Activated CD4-positive, alpha-beta T cell treated with anti-CD3 and anti-CD28 coated beads, Interleukin-2, amount 10 ng/mL, durations not matched to agents 7 days and 5 days (primary cell): ENCODE measurements around the gene KCNH2. TPM values are rescaled to one million over a fixed set of nuclear protein-coding genes. Genes with fewer than 3 reads are reported as not detected.

ENCODE experiments used
- CTCF ChIA-PET: fragments of 350-600 bp; sonication (Branson Sonifier 250); formaldehyde crosslinking; loops from one replicate; lab custom pipeline; 2021; ENCODE audit warnings: antibody characterized with exemption; lab: Charles Lee
- POLR2A ChIA-PET: fragments of 350-600 bp; sonication (Branson Sonifier 250); formaldehyde crosslinking; loops from one replicate; lab custom pipeline; 2021; ENCODE audit warnings: antibody characterized with exemption; lab: Charles Lee
- DNase-seq: peaks from one replicate; pipeline ENCODE4 v3.0.0-alpha.2; 2020
- H3K27ac Mint-ChIP-seq: one replicate; pipeline ENCODE4 v1.8.0; 2021; ENCODE audit warnings: mild to moderate bottlenecking, moderate library complexity, mixed read lengths
- H3K27me3 Mint-ChIP-seq: one replicate; pipeline ENCODE4 v1.8.0; 2021; ENCODE audit warnings: mixed read lengths
- H3K36me3 Mint-ChIP-seq: one replicate; pipeline ENCODE4 v1.8.0; 2021; ENCODE audit warnings: low read depth, mixed read lengths
- H3K4me1 Mint-ChIP-seq: one replicate; pipeline ENCODE4 v1.8.0; 2021; ENCODE audit warnings: mixed read lengths
- H3K4me3 Mint-ChIP-seq: one replicate; pipeline ENCODE4 v1.8.0; 2021; ENCODE audit warnings: mild to moderate bottlenecking, moderate library complexity, mixed read lengths
- H3K9me3 Mint-ChIP-seq: one replicate; pipeline ENCODE4 v1.8.0; 2021; ENCODE audit warnings: mixed read lengths
- total RNA-seq, 2 experiments: library from RNA; stranded (reverse); gene quantifications; one replicate each; pipeline ENCODE4 v1.2.3, GENCODE V29; 2021

KCNH2 gene
- total RNA-seq, 2 experiments from 2014 or later: 0.27 to 0.30 TPM

GRCh38 chr7:150935149-150935548 is 43.0 kb downstream of the KCNH2 start:
- no peak for DNase-seq
- H3K27ac Mint-ChIP-seq: no peak overlapping the region
- POLR2A ChIA-PET: no interaction called here
- peaks cover 28% of the 10 kb centered on the region for H3K4me1 Mint-ChIP-seq
- H3K9me3 Mint-ChIP-seq: no peaks in the 10 kb centered on the region
- H3K4me3 Mint-ChIP-seq: no peak overlapping the region
- peaks cover 4% of the 10 kb centered on the region for H3K27me3 Mint-ChIP-seq
- no peaks in the 10 kb centered on the region for H3K36me3 Mint-ChIP-seq
- CTCF ChIA-PET: interaction anchor here (0.6 to 1.2 kb wide), 3 partner anchors 11 to 73 kb away, joined by 3 to 6 read pairs (median 3); no protein-coding TSS in a partner anchor

GRCh38 chr7:150934045-150934766 is 43.9 kb downstream of the KCNH2 start:
- H3K27me3 Mint-ChIP-seq: peaks cover 7% of the 10 kb centered on the region
- DNase-seq: no peak
- no peaks in the 10 kb centered on the region for H3K36me3 Mint-ChIP-seq
- H3K4me1 Mint-ChIP-seq: peaks cover 26% of the 10 kb centered on the region
- no peaks in the 10 kb centered on the region for H3K9me3 Mint-ChIP-seq
- no peak overlapping the region for H3K27ac Mint-ChIP-seq
- H3K4me3 Mint-ChIP-seq: no peak overlapping the region
- POLR2A ChIA-PET: no interaction called here
- CTCF ChIA-PET: interaction anchor here (1.2 kb wide), 1 partner anchor 12 kb away, joined by 3 read pairs; no protein-coding TSS in a partner anchor

GRCh38 chr7:150931199-150931869 is 46.8 kb downstream of the KCNH2 start:
- Mint-ChIP-seq H3K27ac (no peak overlapping the region), H3K9me3 (no peaks in the 10 kb centered on the region), H3K4me1 (peaks cover 5% of the 10 kb centered on the region), H3K27me3 (peaks cover 17% of the 10 kb centered on the region), H3K4me3 (no peak overlapping the region), H3K36me3 (no peaks in the 10 kb centered on the region)
- DNase-seq: peak; percentile 26
- ChIA-PET POLR2A (no interaction called here), CTCF (interaction anchor here (0.9 to 1.8 kb wide), 5 partner anchors 8 to 166 kb away, joined by 3 to 4 read pairs (median 4); no protein-coding TSS in a partner anchor)

GRCh38 chr7:150928541-150928940 is 49.6 kb downstream of the KCNH2 start:
- ChIA-PET POLR2A (interaction anchor here (0.5 kb wide), 1 partner anchor 16 kb away, joined by 3 read pairs; no protein-coding TSS in a partner anchor), CTCF (interaction anchor here (1.0 to 1.4 kb wide), 2 partner anchors 34 to 69 kb away, joined by 3 to 7 read pairs; no protein-coding TSS in a partner anchor)
- DNase-seq: no peak
- no peak overlapping the region for H3K27ac Mint-ChIP-seq
- H3K36me3 Mint-ChIP-seq: no peaks in the 10 kb centered on the region
- H3K27me3 Mint-ChIP-seq: peaks cover 29% of the 10 kb centered on the region
- H3K4me3 Mint-ChIP-seq: no peak overlapping the region
- no peaks in the 10 kb centered on the region for H3K9me3 Mint-ChIP-seq
- H3K4me1 Mint-ChIP-seq: peaks cover 18% of the 10 kb centered on the region

GRCh38 chr7:150927956-150928344 is 50.2 kb downstream of the KCNH2 start:
- DNase-seq: no peak
- no peaks in the 10 kb centered on the region for H3K36me3 Mint-ChIP-seq
- H3K4me3 Mint-ChIP-seq: no peak overlapping the region

GRCh38 chr7:150927157-150927955 is 50.8 kb downstream of the KCNH2 start:
- no peak for DNase-seq
- ChIA-PET POLR2A (no interaction called here), CTCF (interaction anchor here (0.8 to 1.1 kb wide), 3 partner anchors 12 to 82 kb away, joined by 3 read pairs; no protein-coding TSS in a partner anchor)
- Mint-ChIP-seq H3K4me1 (peaks cover 23% of the 10 kb centered on the region), H3K27ac (no peak overlapping the region), H3K36me3 (no peaks in the 10 kb centered on the region), H3K9me3 (no peaks in the 10 kb centered on the region), H3K4me3 (no peak overlapping the region), H3K27me3 (peaks cover 33% of the 10 kb centered on the region)

More at GRCh38 chr7:150927956-150928344, 50.2 kb downstream of the KCNH2 start:
- Mint-ChIP-seq H3K27ac (no peak overlapping the region), H3K27me3 (peaks cover 29% of the 10 kb centered on the region), H3K4me1 (peaks cover 23% of the 10 kb centered on the region), H3K9me3 (no peaks in the 10 kb centered on the region)
- POLR2A ChIA-PET: no interaction called here
- CTCF ChIA-PET: interaction anchor here (1.4 kb wide), 1 partner anchor 35 kb away, joined by 3 read pairs; no protein-coding TSS in a partner anchor

- ChIA-PET POLR2A (no interaction called here), CTCF (interaction anchor here (0.8 to 1.1 kb wide), 3 partner anchors 11 to 83 kb away, joined by 3 read pairs; no protein-coding TSS in a partner anchor)
- peaks cover 18% of the 10 kb centered on the region for H3K4me1 Mint-ChIP-seq
- H3K27me3 Mint-ChIP-seq: peaks cover 34% of the 10 kb centered on the region
- H3K4me3 Mint-ChIP-seq: no peak overlapping the region
- H3K9me3 Mint-ChIP-seq: no peaks in the 10 kb centered on the region
- DNase-seq: no peak
- no peaks in the 10 kb centered on the region for H3K36me3 Mint-ChIP-seq
- no peak overlapping the region for H3K27ac Mint-ChIP-seq
Observed at GRCh38 chr7:150926066-150926465, 52.1 kb downstream of the KCNH2 start.

GRCh38 chr7:150924369-150924781 is 53.7 kb downstream of the KCNH2 start:
- peaks cover 17% of the 10 kb centered on the region for H3K4me1 Mint-ChIP-seq
- no peak overlapping the region for H3K27ac Mint-ChIP-seq
- no peak overlapping the region for H3K4me3 Mint-ChIP-seq
- H3K27me3 Mint-ChIP-seq: peaks cover 36% of the 10 kb centered on the region
- no peak for DNase-seq
- no peaks in the 10 kb centered on the region for H3K9me3 Mint-ChIP-seq
- CTCF ChIA-PET: no interaction called here
- H3K36me3 Mint-ChIP-seq: no peaks in the 10 kb centered on the region
- POLR2A ChIA-PET: no interaction called here

- CTCF ChIA-PET: interaction anchor here (1.4 kb wide), 1 partner anchor 8 kb away, joined by 4 read pairs; no protein-coding TSS in a partner anchor
- peaks cover 36% of the 10 kb centered on the region for H3K27me3 Mint-ChIP-seq
- POLR2A ChIA-PET: no interaction called here
- H3K4me1 Mint-ChIP-seq: peaks cover 17% of the 10 kb centered on the region
- H3K4me3 Mint-ChIP-seq: no peak overlapping the region
- no peak overlapping the region for H3K27ac Mint-ChIP-seq
- no peaks in the 10 kb centered on the region for H3K9me3 Mint-ChIP-seq
- DNase-seq: no peak
- H3K36me3 Mint-ChIP-seq: no peaks in the 10 kb centered on the region
Observed at GRCh38 chr7:150923802-150924201, 54.3 kb downstream of the KCNH2 start.

GRCh38 chr7:150923196-150923595 is 54.9 kb downstream of the KCNH2 start:
- ChIA-PET CTCF (interaction anchor here (1.4 kb wide), 1 partner anchor 9 kb away, joined by 4 read pairs; no protein-coding TSS in a partner anchor), POLR2A (no interaction called here)
- no peak for DNase-seq
- Mint-ChIP-seq H3K36me3 (no peaks in the 10 kb centered on the region), H3K4me1 (peaks cover 17% of the 10 kb centered on the region), H3K4me3 (no peak overlapping the region), H3K27ac (no peak overlapping the region), H3K27me3 (peaks cover 37% of the 10 kb centered on the region), H3K9me3 (no peaks in the 10 kb centered on the region)

GRCh38 chr7:150919160-150919559 is 59.0 kb downstream of the KCNH2 start:
- no peak overlapping the region for H3K4me3 Mint-ChIP-seq
- ChIA-PET CTCF (interaction anchor here (1.5 to 2.2 kb wide), 2 partner anchors 11 to 19 kb away, joined by 6 to 8 read pairs; no protein-coding TSS in a partner anchor), POLR2A (no interaction called here)
- H3K4me1 Mint-ChIP-seq: peaks cover 8% of the 10 kb centered on the region
- H3K27me3 Mint-ChIP-seq: peaks cover 45% of the 10 kb centered on the region
- no peak for DNase-seq
- H3K36me3 Mint-ChIP-seq: no peaks in the 10 kb centered on the region
- H3K9me3 Mint-ChIP-seq: no peaks in the 10 kb centered on the region
- H3K27ac Mint-ChIP-seq: no peak overlapping the region

- no peaks in the 10 kb centered on the region for H3K36me3 Mint-ChIP-seq
- ChIA-PET POLR2A (no interaction called here), CTCF (interaction anchor here (0.8 to 2.2 kb wide), 2 partner anchors 10 to 45 kb away, joined by 4 to 8 read pairs; no protein-coding TSS in a partner anchor)
- H3K4me3 Mint-ChIP-seq: no peak overlapping the region
- H3K9me3 Mint-ChIP-seq: no peaks in the 10 kb centered on the region
- DNase-seq: no peak
- peaks cover 48% of the 10 kb centered on the region for H3K27me3 Mint-ChIP-seq
- no peak overlapping the region for H3K27ac Mint-ChIP-seq
- H3K4me1 Mint-ChIP-seq: peaks cover 3% of the 10 kb centered on the region
Observed at GRCh38 chr7:150918378-150918777, 59.7 kb downstream of the KCNH2 start.
